Activated naive CD4-positive, alpha-beta T cell treated with anti-CD3 and anti-CD28 coated beads, Interleukin-2, amount 50 U/mL, for 24 hours (primary cell): ENCODE measurements around the gene VPS35L.

ENCODE experiments used
- H3K27ac Mint-ChIP-seq: one replicate; pipeline ENCODE4 v1.8.0; 2021; ENCODE audit warnings: mild to moderate bottlenecking, mixed read lengths
- H3K27me3 Mint-ChIP-seq: one replicate; pipeline ENCODE4 v1.8.0; 2021; ENCODE audit warnings: mixed read lengths
- H3K36me3 Mint-ChIP-seq: one replicate; pipeline ENCODE4 v1.8.0; 2021; ENCODE audit warnings: mixed read lengths
- H3K4me1 Mint-ChIP-seq: one replicate; pipeline ENCODE4 v1.8.0; 2021; ENCODE audit warnings: mixed read lengths
- H3K4me3 Mint-ChIP-seq: one replicate; pipeline ENCODE4 v1.8.0; 2021; ENCODE audit warnings: mild to moderate bottlenecking, mixed read lengths
- H3K9me3 Mint-ChIP-seq: one replicate; pipeline ENCODE4 v1.8.0; 2021; ENCODE audit warnings: mixed read lengths

Gene VPS35L

DNA sequence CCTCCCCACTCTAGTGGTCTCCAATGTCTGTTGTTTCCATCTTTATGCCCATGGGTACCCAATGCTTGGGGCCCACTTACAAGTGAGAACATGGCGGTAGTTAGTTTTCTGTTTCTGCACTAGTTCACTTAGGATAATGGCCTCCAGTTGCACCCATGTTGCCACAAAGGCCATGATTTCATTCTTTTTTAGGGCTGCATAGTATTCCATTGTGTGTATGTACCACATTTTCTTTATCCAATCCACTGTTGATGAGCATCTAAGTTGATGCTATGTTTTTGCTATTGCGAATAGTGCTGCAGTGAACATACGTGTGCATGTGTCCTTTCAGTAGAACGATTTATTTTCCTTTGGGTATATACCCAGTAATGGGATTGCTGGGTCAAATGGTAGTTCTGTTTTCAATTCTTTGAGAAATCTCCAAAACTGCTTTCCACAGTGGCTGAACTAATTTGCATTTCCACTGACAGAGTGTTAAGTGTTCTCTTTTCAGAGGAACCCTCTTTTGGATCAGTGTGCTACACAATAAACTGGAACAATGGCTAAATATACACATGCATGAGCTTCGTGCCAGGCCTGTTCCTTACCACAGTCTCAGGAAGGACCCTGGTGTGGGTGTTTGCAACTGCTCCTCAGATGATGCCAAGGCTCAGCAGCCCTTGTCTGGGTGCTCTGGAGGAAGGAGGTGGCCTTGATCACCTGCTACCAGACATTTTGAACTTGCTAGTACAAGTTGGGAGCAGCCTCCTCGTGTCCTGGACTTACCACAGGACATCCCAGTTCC, 128.1 kb downstream of the VPS35L start:
- no peak overlapping the region for H3K4me3 Mint-ChIP-seq
- H3K27me3 Mint-ChIP-seq = no peaks in the 10 kb centered on the region
- no peak overlapping the region for H3K27ac Mint-ChIP-seq
- peaks cover 29% of the 10 kb centered on the region for H3K4me1 Mint-ChIP-seq
- H3K36me3 Mint-ChIP-seq = peaks cover 30% of the 10 kb centered on the region
- peaks cover 4% of the 10 kb centered on the region for H3K9me3 Mint-ChIP-seq

DNA sequence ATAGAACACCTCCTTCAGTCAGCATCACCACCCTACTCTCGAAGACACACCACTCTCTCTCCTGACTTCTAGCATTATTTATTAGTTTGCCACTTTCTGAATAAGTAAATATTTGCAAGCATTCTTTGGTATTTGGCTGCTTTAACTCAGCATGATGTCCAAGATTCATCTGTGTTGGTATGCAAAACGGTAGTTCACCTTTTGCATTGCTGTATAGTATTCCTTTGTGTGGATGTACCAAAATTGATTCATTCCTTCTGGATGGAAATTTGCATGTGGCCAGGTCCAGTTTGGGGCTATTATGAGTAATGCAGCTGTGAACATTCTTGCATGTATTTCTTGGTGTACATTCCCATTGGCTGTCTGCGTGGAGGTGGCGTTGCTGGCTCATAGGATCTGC, 129.7 kb downstream of the VPS35L start:
- Mint-ChIP-seq H3K4me3 (no peak overlapping the region), H3K27me3 (no peaks in the 10 kb centered on the region), H3K9me3 (peaks cover 4% of the 10 kb centered on the region), H3K4me1 (peaks cover 42% of the 10 kb centered on the region), H3K36me3 (peaks cover 28% of the 10 kb centered on the region), H3K27ac (no peak overlapping the region)

- Mint-ChIP-seq H3K4me1 (peaks cover 50% of the 10 kb centered on the region), H3K27me3 (no peaks in the 10 kb centered on the region), H3K36me3 (peaks cover 26% of the 10 kb centered on the region), H3K27ac (no peak overlapping the region), H3K4me3 (no peak overlapping the region), H3K9me3 (peaks cover 4% of the 10 kb centered on the region)
Measured at GRCh38 chr16:19687279-19687678, 131.8 kb downstream of the VPS35L start.

- no peak overlapping the region for H3K4me3 Mint-ChIP-seq
- H3K9me3 Mint-ChIP-seq = peaks cover 4% of the 10 kb centered on the region
- peaks cover 57% of the 10 kb centered on the region for H3K4me1 Mint-ChIP-seq
- no peaks in the 10 kb centered on the region for H3K27me3 Mint-ChIP-seq
- peaks cover 26% of the 10 kb centered on the region for H3K36me3 Mint-ChIP-seq
- peak overlapping the region; percentile 46 for H3K27ac Mint-ChIP-seq
Measured at GRCh38 chr16:19688396-19689024, 133.0 kb downstream of the VPS35L start.

- H3K4me3 Mint-ChIP-seq = no peak overlapping the region
- peaks cover 21% of the 10 kb centered on the region for H3K36me3 Mint-ChIP-seq
- peaks cover 63% of the 10 kb centered on the region for H3K4me1 Mint-ChIP-seq
- no peaks in the 10 kb centered on the region for H3K27me3 Mint-ChIP-seq
- peaks cover 4% of the 10 kb centered on the region for H3K9me3 Mint-ChIP-seq
- no peak overlapping the region for H3K27ac Mint-ChIP-seq
Measured at GRCh38 chr16:19689342-19689741, 133.8 kb downstream of the VPS35L start.

GRCh38 chr16:19690196-19690595, 134.7 kb downstream of the VPS35L start:
- Mint-ChIP-seq H3K27ac (peak overlapping the region; percentile 24), H3K27me3 (no peaks in the 10 kb centered on the region), H3K9me3 (peaks cover 2% of the 10 kb centered on the region), H3K4me3 (no peak overlapping the region), H3K36me3 (peaks cover 15% of the 10 kb centered on the region), H3K4me1 (peaks cover 68% of the 10 kb centered on the region)

DNA sequence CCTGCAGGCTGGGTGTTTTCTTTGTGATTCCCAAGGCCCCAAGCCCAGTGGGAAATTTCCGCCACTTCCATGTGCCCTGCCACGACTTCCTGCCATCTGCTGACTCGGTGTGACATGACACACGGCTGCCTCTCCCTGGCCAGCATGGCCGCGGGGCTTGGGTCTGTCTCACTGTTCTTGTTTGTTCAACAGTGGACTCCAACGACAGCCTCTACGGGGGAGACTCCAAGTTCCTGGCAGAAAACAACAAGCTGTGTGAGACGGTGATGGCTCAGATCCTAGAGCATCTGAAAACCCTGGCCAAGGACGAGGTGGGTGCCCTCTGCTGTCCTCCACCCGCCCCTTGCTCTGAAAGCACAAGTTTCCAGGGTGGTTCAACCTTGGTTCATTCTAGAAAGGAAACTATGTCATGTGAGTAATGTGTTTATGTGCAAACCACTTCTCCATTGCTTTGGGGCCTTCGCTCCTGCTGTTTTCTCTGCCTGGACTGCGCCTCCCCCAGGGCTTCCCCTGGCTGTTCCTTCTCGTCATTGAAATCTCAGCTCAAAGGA, 135.7 kb downstream of the VPS35L start:
- H3K4me1 Mint-ChIP-seq = peaks cover 75% of the 10 kb centered on the region
- peaks cover 7% of the 10 kb centered on the region for H3K36me3 Mint-ChIP-seq
- H3K27ac Mint-ChIP-seq = peak overlapping the region; percentile 35
- H3K9me3 Mint-ChIP-seq = no peaks in the 10 kb centered on the region
- H3K4me3 Mint-ChIP-seq = peak overlapping the region; percentile 20
- H3K27me3 Mint-ChIP-seq = no peaks in the 10 kb centered on the region

DNA sequence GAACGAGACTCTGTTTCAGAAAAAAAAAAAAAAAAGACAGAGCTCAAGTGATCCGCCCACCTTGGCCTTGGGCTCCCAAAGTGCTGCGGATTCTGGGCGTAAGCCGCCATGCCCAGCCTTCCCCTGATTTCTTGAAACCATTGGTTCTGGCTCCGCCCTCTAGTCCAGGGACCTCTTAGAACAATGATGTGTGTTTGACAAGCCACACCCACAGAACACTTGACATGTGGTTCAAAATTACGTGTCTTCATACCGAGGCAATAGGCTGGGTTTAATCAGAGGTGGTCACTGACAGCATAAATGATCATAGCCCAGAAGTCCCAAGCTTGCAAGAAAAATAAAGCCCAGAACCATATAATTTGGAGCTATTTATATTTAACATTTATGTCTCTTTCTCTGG, 139.5 kb downstream of the VPS35L start:
- peaks cover 74% of the 10 kb centered on the region for H3K4me1 Mint-ChIP-seq
- no peaks in the 10 kb centered on the region for H3K27me3 Mint-ChIP-seq
- H3K36me3 Mint-ChIP-seq = peaks cover 9% of the 10 kb centered on the region
- no peaks in the 10 kb centered on the region for H3K9me3 Mint-ChIP-seq
- no peak overlapping the region for H3K4me3 Mint-ChIP-seq
- H3K27ac Mint-ChIP-seq = peak overlapping the region; percentile 59

DNA sequence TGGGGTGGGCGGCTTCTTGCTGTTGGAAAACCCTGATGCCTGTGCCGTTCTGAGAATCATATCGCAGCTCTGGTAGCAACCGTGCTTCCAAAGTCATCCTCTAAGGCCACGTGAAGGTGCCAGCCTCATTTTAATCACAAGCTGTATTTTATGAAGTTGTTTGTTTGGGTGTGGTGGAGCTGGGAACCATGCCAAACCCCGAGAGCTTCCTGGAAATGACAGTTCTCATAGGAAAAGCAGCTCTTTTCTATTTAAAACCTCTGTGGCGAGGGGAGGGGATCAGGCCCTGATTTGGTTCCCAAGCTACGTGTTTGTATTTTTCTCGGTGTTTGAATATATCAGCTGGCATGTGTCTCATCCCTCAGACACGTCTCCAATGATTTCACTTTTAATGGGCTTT, 140.8 kb downstream of the VPS35L start:
- H3K27me3 Mint-ChIP-seq = no peaks in the 10 kb centered on the region
- peaks cover 76% of the 10 kb centered on the region for H3K4me1 Mint-ChIP-seq
- H3K9me3 Mint-ChIP-seq = no peaks in the 10 kb centered on the region
- H3K36me3 Mint-ChIP-seq = peaks cover 12% of the 10 kb centered on the region
- peak overlapping the region; percentile 51 for H3K4me3 Mint-ChIP-seq
- H3K27ac Mint-ChIP-seq = peak overlapping the region; percentile 84

- Mint-ChIP-seq H3K27ac (peak overlapping the region; percentile 84), H3K36me3 (peaks cover 14% of the 10 kb centered on the region), H3K27me3 (no peaks in the 10 kb centered on the region), H3K4me3 (peak overlapping the region; percentile 51), H3K4me1 (peaks cover 71% of the 10 kb centered on the region), H3K9me3 (no peaks in the 10 kb centered on the region)
Measured at GRCh38 chr16:19696961-19697360, 141.5 kb downstream of the VPS35L start.

GRCh38 chr16:19697756-19698318, 142.3 kb downstream of the VPS35L start:
- Mint-ChIP-seq H3K27me3 (no peaks in the 10 kb centered on the region), H3K4me1 (peaks cover 66% of the 10 kb centered on the region), H3K27ac (peak overlapping the region; percentile 91), H3K9me3 (no peaks in the 10 kb centered on the region), H3K36me3 (peaks cover 15% of the 10 kb centered on the region), H3K4me3 (no peak overlapping the region)

DNA sequence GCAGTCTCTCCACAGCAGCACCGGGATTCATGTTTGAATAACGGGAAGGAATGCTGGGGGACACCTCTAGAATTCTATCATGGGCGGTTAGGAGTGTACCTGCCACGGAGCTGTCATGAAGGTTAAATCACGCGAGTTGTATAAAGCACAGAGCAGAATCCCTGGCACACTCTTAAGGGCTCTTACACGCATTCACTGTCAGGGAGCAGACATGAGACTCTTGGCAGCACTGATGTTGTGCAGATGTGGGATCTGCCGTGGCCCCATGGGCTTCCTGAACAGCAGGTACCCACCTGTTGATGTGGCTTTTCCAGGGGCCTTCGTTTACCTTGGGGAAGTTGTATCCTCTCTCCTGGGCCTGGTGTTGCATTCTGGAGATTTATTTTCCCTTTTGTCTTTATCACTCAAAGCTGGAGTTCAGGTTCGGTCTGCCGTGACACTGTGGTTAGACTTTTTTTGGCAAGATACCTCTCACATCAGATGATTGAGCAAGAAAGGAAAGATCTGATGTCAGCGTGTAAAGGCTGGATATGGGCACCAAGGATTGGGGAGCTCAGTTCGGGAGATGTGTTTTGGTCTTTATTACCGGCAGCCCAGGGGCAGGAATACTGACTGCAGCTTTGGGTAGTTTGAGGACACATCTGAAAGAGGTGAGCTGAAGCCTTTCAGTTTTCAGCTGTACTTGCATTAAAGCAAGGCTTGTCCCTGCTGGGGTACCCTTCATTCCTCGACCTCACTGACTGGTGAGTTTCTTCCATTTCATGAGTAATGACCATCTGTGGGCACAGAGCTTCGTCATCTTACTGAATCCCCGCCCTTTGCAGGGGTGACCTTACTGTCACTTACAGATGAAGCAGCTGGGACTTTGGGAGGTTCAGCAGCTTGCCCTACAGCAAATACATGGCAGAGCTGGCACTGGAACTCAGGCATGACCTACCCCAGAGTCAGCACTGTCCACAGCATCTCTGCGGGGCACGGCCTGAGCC, 143.3 kb downstream of the VPS35L start:
- Mint-ChIP-seq H3K27me3 (no peaks in the 10 kb centered on the region), H3K9me3 (no peaks in the 10 kb centered on the region), H3K27ac (peak overlapping the region; percentile 91), H3K36me3 (peaks cover 13% of the 10 kb centered on the region), H3K4me3 (peak overlapping the region; percentile 49), H3K4me1 (peaks cover 63% of the 10 kb centered on the region)

- Mint-ChIP-seq H3K27me3 (no peaks in the 10 kb centered on the region), H3K27ac (no peak overlapping the region), H3K4me1 (peaks cover 57% of the 10 kb centered on the region), H3K4me3 (no peak overlapping the region), H3K36me3 (peaks cover 13% of the 10 kb centered on the region), H3K9me3 (no peaks in the 10 kb centered on the region)
Measured at GRCh38 chr16:19699472-19699871, 144.0 kb downstream of the VPS35L start.

DNA sequence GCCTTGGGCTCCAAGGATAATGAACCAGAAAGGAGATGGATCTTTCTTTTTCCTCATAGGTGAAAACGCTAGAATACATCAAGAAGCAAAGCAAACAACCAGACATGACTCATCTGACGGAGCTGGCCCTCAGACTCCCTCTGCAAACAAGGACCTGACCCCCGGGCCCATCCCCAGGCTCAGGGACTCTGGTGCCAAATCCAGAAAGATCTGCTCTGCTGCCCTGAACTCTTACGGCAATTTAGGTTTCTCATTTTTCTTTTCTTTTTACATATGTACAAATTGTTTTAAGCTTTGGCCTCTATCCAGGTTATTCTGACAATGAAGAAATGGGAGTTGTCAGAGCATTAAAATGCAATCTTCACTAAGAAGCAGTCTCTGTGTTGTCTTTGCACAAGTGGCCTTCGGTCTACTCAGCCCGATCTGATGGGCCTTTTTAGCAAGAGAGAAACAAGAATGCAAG, 144.8 kb downstream of the VPS35L start:
- no peak overlapping the region for H3K4me3 Mint-ChIP-seq
- H3K36me3 Mint-ChIP-seq = peaks cover 13% of the 10 kb centered on the region
- H3K27me3 Mint-ChIP-seq = no peaks in the 10 kb centered on the region
- no peaks in the 10 kb centered on the region for H3K9me3 Mint-ChIP-seq
- peak overlapping the region; percentile 79 for H3K27ac Mint-ChIP-seq
- H3K4me1 Mint-ChIP-seq = peaks cover 51% of the 10 kb centered on the region

DNA sequence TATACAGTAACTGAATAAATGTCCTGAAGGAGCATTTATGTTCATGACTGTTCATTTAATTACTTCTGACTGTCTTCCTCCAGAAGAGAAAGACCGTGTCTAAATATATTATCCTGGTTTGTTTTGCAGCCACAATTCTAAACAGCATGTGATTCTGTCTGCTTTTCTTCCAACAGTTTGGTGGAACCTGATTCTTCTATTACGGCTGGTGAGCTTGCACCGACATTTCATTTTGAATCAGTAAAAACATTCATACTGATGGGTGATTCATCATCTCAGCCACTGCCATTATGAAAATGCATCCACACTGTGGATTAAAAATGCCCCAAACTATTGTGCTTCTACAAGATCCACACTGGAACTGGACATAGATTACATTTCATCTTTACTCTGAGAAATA, 145.6 kb downstream of the VPS35L start:
- Mint-ChIP-seq H3K27ac (no peak overlapping the region), H3K36me3 (peaks cover 16% of the 10 kb centered on the region), H3K4me1 (peaks cover 46% of the 10 kb centered on the region), H3K4me3 (no peak overlapping the region), H3K27me3 (no peaks in the 10 kb centered on the region), H3K9me3 (no peaks in the 10 kb centered on the region)
